Upper lobe of left lung (tissue), 6 donors: ENCODE data around the gene MMAB. TPM values are rescaled to one million over a fixed set of nuclear protein-coding genes. Genes with fewer than 3 reads are reported as not detected.

Source experiments
- ATAC-seq, 2 donors: fragments of 200-7000 bp; cut with Tn5 transposase; one replicate each; pipeline ENCODE4 v1.9.1; 2022; ENCODE audit warnings: mild to moderate bottlenecking in 2 of 2, moderate library complexity in 2 of 2; ENCODE audit not compliant: low FRiP score in 2 of 2
- DNase-seq, 2 donors: peaks; one replicate each; pipeline ENCODE4 v3.0.0-alpha.2; 2019 to 2020
- H3K27ac ChIP-seq, 4 donors: fragments of 200-600 bp; sonication (generic); one replicate each; pipeline ENCODE4 v1.5.1; 2016 to 2019
- H3K27me3 ChIP-seq, 4 donors: fragments of 200-600 bp; sonication (generic); one replicate each; pipeline ENCODE4 v1.5.1; 2017 to 2019
- H3K36me3 ChIP-seq, 4 donors: fragments of 200-600 bp; sonication (generic); one replicate each; pipeline ENCODE4 v1.5.1; 2016 to 2019
- H3K4me1 ChIP-seq, 4 donors: fragments of 200-600 bp; sonication (generic); one replicate each; pipeline ENCODE4 v1.5.1; 2018 to 2019
- H3K4me3 ChIP-seq, 4 donors: fragments of 200-600 bp; sonication (generic); one replicate each; pipeline ENCODE4 v1.5.1; 2017 to 2019; ENCODE audit warnings: mild to moderate bottlenecking in 2 of 4, moderate library complexity in 1 of 4
- H3K9me3 ChIP-seq, 4 donors: fragments of 200-600 bp; sonication (generic); one replicate each; pipeline ENCODE4 v1.5.1; 2018 to 2019
- EP300 ChIP-seq, 4 donors: sonication (generic); formaldehyde crosslinking; IDR thresholded peaks; one replicate each; pipeline ENCODE4 v1.5.1; 2017; ENCODE audit warnings: antibody characterized with exemption in 4 of 4, control low read depth in 2 of 4
- POLR2A ChIP-seq, 4 donors: fragments of 450-650 bp; IDR thresholded peaks; one replicate each; pipeline ENCODE4 v1.5.1; 2016 to 2017; ENCODE audit warnings: antibody characterized with exemption in 4 of 4, mild to moderate bottlenecking in 2 of 4
- POLR2AphosphoS5 ChIP-seq, 2 donors: sonication (generic); formaldehyde crosslinking; IDR thresholded peaks; one replicate each; pipeline ENCODE4 v1.5.1; 2017; ENCODE audit warnings: antibody characterized with exemption in 2 of 2
- WGBS, 2 donors: methylation state at CpG; one replicate each; pipeline ENCODE4 v1.1.5; 2017 to 2018; 5-methylcytosine and 5-hydroxymethylcytosine counted together
- total RNA-seq, 6 donors: library from RNA; depleted of rRNA in 4 of 6; stranded (reverse); fragments of >200 nt in 4 of 6; gene quantifications; one replicate each; pipeline versions ENCODE4 v1.1.0 to v1.2.1, GENCODE V29; 2016 to 2021
- TF ChIP-seq, protein P1 (sequence below), 6 experiments: fragments of 450-650 bp in 4 of 6; fragments of 200-600 bp in 2 of 6; sonication (generic) in 2 of 6; IDR thresholded peaks; one replicate each; pipeline ENCODE4 v1.5.1; 2016 to 2019; ENCODE audit warnings: antibody characterized with exemption in 6 of 6
- donor health status: DM: no; HTN: no; CAD: no; lungs with moderate emphysema.
- donor health status: DM: no; HTN: yes; CAD: no; lungs with severe emphysema.

The MMAB gene
- total RNA-seq, 6 donors from 2014 or later, result 14.9 to 68.8 (median 39.2) TPM

GRCh38 chr12:109535863-109536250 lies 37.4 kb downstream of the MMAB start:
- ATAC-seq, result no peak
- TF ChIP-seq POLR2AphosphoS5 (IDR thresholded peaks at IDR 0.05) (no peak), POLR2A (IDR thresholded peaks at IDR 0.05) (no peak), EP300 (IDR thresholded peaks at IDR 0.05) (no peak)
- TF ChIP-seq, protein P1, sequence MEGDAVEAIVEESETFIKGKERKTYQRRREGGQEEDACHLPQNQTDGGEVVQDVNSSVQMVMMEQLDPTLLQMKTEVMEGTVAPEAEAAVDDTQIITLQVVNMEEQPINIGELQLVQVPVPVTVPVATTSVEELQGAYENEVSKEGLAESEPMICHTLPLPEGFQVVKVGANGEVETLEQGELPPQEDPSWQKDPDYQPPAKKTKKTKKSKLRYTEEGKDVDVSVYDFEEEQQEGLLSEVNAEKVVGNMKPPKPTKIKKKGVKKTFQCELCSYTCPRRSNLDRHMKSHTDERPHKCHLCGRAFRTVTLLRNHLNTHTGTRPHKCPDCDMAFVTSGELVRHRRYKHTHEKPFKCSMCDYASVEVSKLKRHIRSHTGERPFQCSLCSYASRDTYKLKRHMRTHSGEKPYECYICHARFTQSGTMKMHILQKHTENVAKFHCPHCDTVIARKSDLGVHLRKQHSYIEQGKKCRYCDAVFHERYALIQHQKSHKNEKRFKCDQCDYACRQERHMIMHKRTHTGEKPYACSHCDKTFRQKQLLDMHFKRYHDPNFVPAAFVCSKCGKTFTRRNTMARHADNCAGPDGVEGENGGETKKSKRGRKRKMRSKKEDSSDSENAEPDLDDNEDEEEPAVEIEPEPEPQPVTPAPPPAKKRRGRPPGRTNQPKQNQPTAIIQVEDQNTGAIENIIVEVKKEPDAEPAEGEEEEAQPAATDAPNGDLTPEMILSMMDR (IDR thresholded peaks at IDR 0.05), result no peak
- Histone ChIP-seq H3K36me3 (peaks cover 8 to 55% (median 36%) of the 10 kb centered on the region in 4 donors), H3K4me3 (no peak overlapping the region), H3K9me3 (no peaks in the 10 kb centered on the region), H3K27ac (no peak overlapping the region), H3K27me3 (no peaks in the 10 kb centered on the region), H3K4me1 (no peaks in the 10 kb centered on the region)
- WGBS, 2 donors, result 86 to 89% methylated on average over 5 of the region's 5 CpGs
- DNase-seq, result no peak

- no peak overlapping the region for H3K4me3 ChIP-seq
- no peaks in the 10 kb centered on the region for H3K9me3 ChIP-seq
- peak in 1 of 2 donors; percentile 71 for DNase-seq
- H3K27me3 ChIP-seq, result no peaks in the 10 kb centered on the region
- TF ChIP-seq EP300 (IDR thresholded peaks at IDR 0.05), result no peak
- TF ChIP-seq, protein P1 (IDR thresholded peaks at IDR 0.05), result no peak
- no peak for TF ChIP-seq POLR2AphosphoS5 (IDR thresholded peaks at IDR 0.05)
- no peak for TF ChIP-seq POLR2A (IDR thresholded peaks at IDR 0.05)
- peaks cover 8 to 59% (median 40%) of the 10 kb centered on the region in 4 donors for H3K36me3 ChIP-seq
- ATAC-seq, result no peak
- 86 to 92% methylated on average over 25 of the region's 25 CpGs for WGBS, 2 donors
- H3K27ac ChIP-seq, result no peak overlapping the region
- no peaks in the 10 kb centered on the region for H3K4me1 ChIP-seq
Observed at GRCh38 chr12:109535231-109535862, 38.0 kb downstream of the MMAB start.

DNA sequence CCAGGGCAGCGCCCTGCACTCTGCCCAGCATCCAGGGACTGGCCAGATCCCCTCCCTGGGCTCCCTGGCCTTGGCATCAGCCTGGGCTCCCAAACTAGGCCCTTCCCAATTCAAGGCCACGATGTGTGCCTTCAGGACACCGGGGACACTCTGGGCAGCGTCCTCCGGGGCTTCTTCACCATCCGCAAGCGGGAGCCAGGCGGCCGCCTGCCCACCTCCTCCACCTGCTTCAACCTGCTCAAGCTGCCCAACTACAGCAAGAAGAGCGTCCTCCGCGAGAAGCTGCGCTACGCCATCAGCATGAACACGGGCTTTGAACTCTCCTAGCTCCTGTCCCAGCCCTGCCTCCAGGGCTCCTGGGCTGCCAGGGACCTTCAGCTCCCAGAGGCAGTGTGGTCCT lies 38.8 kb downstream of the MMAB start:
- H3K9me3 ChIP-seq, result no peaks in the 10 kb centered on the region
- H3K27me3 ChIP-seq, result no peaks in the 10 kb centered on the region
- no peak for TF ChIP-seq EP300 (IDR thresholded peaks at IDR 0.05)
- TF ChIP-seq, protein P1 (IDR thresholded peaks at IDR 0.05), result no peak
- no peak for TF ChIP-seq POLR2AphosphoS5 (IDR thresholded peaks at IDR 0.05)
- no peak for TF ChIP-seq POLR2A (IDR thresholded peaks at IDR 0.05)
- H3K4me1 ChIP-seq, result no peaks in the 10 kb centered on the region
- H3K4me3 ChIP-seq, result no peak overlapping the region
- H3K27ac ChIP-seq, result no peak overlapping the region
- no peak for DNase-seq
- 96% methylated on average over 15 of the region's 15 CpGs; no CpG with 5 or more reads in 1 of the 2 donors for WGBS, 2 donors
- peaks cover 10 to 64% (median 48%) of the 10 kb centered on the region in 4 donors for H3K36me3 ChIP-seq
- peak in 1 of 2 donors; percentile 21 for ATAC-seq

GRCh38 chr12:109533487-109533740 lies 39.9 kb downstream of the MMAB start:
- Histone ChIP-seq H3K4me1 (no peaks in the 10 kb centered on the region), H3K36me3 (peaks cover 10 to 74% (median 52%) of the 10 kb centered on the region in 4 donors), H3K27me3 (no peaks in the 10 kb centered on the region), H3K9me3 (no peaks in the 10 kb centered on the region), H3K4me3 (no peak overlapping the region), H3K27ac (no peak overlapping the region)
- 96 to 100% methylated on average over 1 to 8 of the region's 8 CpGs for WGBS, 2 donors
- no peak for ATAC-seq
- TF ChIP-seq, protein P1 (IDR thresholded peaks at IDR 0.05), result no peak
- no peak for DNase-seq
